A549 (cell line): ENCODE data around the gene DCTD. TPM values are rescaled to one million over a fixed set of nuclear protein-coding genes. Genes with fewer than 3 reads are reported as not detected.

Source experiments
- ATAC-seq, 2 experiments: fragments of 200-7000 bp in 1 of 2; fragments of >200 bp in 1 of 2; cut with Nextera tagmentation in 1 of 2; cut with Tn5 transposase in 1 of 2; 3 replicates each; pipeline versions ENCODE4 v1.8.0 to v1.9.1; 2018 to 2020; ENCODE audit warnings: mild to moderate bottlenecking in 1 of 2, moderate library complexity in 1 of 2
- CTCF ChIA-PET: fragments of 300-600 bp; sonication (Branson Sonifier 250); formaldehyde crosslinking; extraction: SDS; loops from one replicate; lab custom pipeline; 2021; ENCODE audit warnings: antibody characterized with exemption, inconsistent platforms; lab: Yijun Ruan, JAX
- POLR2A ChIA-PET: fragments of 350-600 bp; formaldehyde crosslinking; extraction: SDS; loops from one replicate; lab custom pipeline; 2021; ENCODE audit warnings: antibody characterized with exemption, inconsistent platforms; lab: Yijun Ruan, JAX
- DNase-seq, 2 experiments: peaks; one replicate each; pipeline versions ENCODE4 v3.0.0 to v3.0.0-alpha.2; 2011 to 2016; ENCODE audit warnings: low read depth in 1 of 2, low spot score in 1 of 2
- FAIRE-seq: peaks from 2 replicates; lab custom pipeline; 2011; peaks lifted over from hg19 to GRCh38; lab: Jason Lieb, UNC
- H3K27ac ChIP-seq, 2 experiments: fragments of >200 bp; sonication (Bioruptor Twin); formaldehyde crosslinking; 3 replicates each; pipeline ENCODE4 v1.5.1; 2016 to 2017
- H3K4me1 ChIP-seq: fragments of >200 bp; sonication (Bioruptor Twin); formaldehyde crosslinking; 3 replicates; pipeline ENCODE4 v1.6.1; 2016
- H3K4me2 ChIP-seq: fragments of >200 bp; sonication (Bioruptor Twin); formaldehyde crosslinking; 3 replicates; pipeline ENCODE4 v1.6.1; 2016
- H3K4me3 ChIP-seq: fragments of >200 bp; sonication (Bioruptor Twin); formaldehyde crosslinking; 3 replicates; pipeline ENCODE4 v1.5.1; 2016
- H3K9me3 ChIP-seq: fragments of >200 bp; sonication (Bioruptor Twin); formaldehyde crosslinking; 3 replicates; pipeline ENCODE4 v1.6.1; 2016
- ATOH8 ChIP-seq: fragments of 250-450 bp; sonication (Bioruptor Pico); IDR thresholded peaks from 2 replicates; pipeline ENCODE4 v1.5.0; 2020; ENCODE audit warnings: low read depth, mild to moderate bottlenecking, moderate library complexity
- BHLHE40 ChIP-seq: IDR thresholded peaks from 2 replicates; pipeline ENCODE4 v1.6.1; 2012; ENCODE audit warnings: low read depth, low read length, inconsistent platforms
- CBX2 ChIP-seq: fragments of 200-600 bp; sonication (generic); IDR thresholded peaks from 2 replicates; pipeline ENCODE4 v1.6.1; 2016; ENCODE audit warnings: low read depth, mild to moderate bottlenecking, borderline replicate concordance
- CBX8 ChIP-seq: fragments of 200-600 bp; sonication (generic); IDR thresholded peaks from 2 replicates; pipeline ENCODE4 v1.6.1; 2016
- CEBPB ChIP-seq, 2 experiments: fragments of >200 bp in 1 of 2; sonication (Bioruptor Twin) in 1 of 2; formaldehyde crosslinking in 1 of 2; IDR thresholded peaks; 2 replicates each; pipeline ENCODE4 v1.6.1; 2012 to 2016
- CHD2 ChIP-seq: fragments of 150-350 bp; IDR thresholded peaks from 2 replicates; pipeline ENCODE4 v1.6.1; 2014; ENCODE audit warnings: low read length; ENCODE audit not compliant: partially characterized antibody
- EHMT2 ChIP-seq: fragments of 200-600 bp; sonication (generic); IDR thresholded peaks from 2 replicates; pipeline ENCODE4 v1.6.1; 2016; ENCODE audit warnings: antibody characterized with exemption, low read depth, mild to moderate bottlenecking, moderate library complexity
- FOSB ChIP-seq: fragments of 250-450 bp; sonication (Bioruptor Pico); IDR thresholded peaks from 2 replicates; pipeline ENCODE4 v1.5.0; 2020; ENCODE audit warnings: mild to moderate bottlenecking, moderate library complexity
- HES2 ChIP-seq: fragments of >200 bp; sonication (Bioruptor Twin); formaldehyde crosslinking; IDR thresholded peaks from 2 replicates; pipeline ENCODE4 v1.6.1; 2016
- HOXB13 ChIP-seq: fragments of 250-450 bp; sonication (Bioruptor Pico); IDR thresholded peaks from 2 replicates; pipeline ENCODE4 v1.5.0; 2020; ENCODE audit warnings: low read depth, mild to moderate bottlenecking, moderate library complexity
- HOXB5 ChIP-seq: fragments of 250-450 bp; sonication (Bioruptor Pico); IDR thresholded peaks from 2 replicates; pipeline ENCODE4 v1.5.0; 2020; ENCODE audit warnings: mild to moderate bottlenecking, moderate library complexity
- JUN ChIP-seq, 2 experiments: fragments of >200 bp; sonication (Bioruptor Twin); formaldehyde crosslinking; IDR thresholded peaks; 2 replicates in 1 of 2; 3 replicates in 1 of 2; pipeline ENCODE4 v1.6.1; 2016 to 2017
- KDM1A ChIP-seq: fragments of 200-600 bp; sonication (generic); IDR thresholded peaks from 2 replicates; pipeline ENCODE4 v1.6.1; 2016; ENCODE audit warnings: low read depth, mild to moderate bottlenecking
- MAZ ChIP-seq: fragments of 150-350 bp; IDR thresholded peaks from 2 replicates; pipeline ENCODE4 v1.6.1; 2014; ENCODE audit warnings: antibody characterized with exemption, low read depth, low read length, borderline replicate concordance
- MYC ChIP-seq: IDR thresholded peaks from 2 replicates; pipeline ENCODE4 v1.6.1; 2012; ENCODE audit warnings: mild to moderate bottlenecking, inconsistent platforms, low read length, improper control_type of control experiment, borderline replicate concordance
- NFE2L2 ChIP-seq: fragments of 150-350 bp; conservative IDR thresholded peaks from 2 replicates; pipeline ENCODE4 v1.6.1; 2014; ENCODE audit warnings: low read length
- NPAS2 ChIP-seq: fragments of 250-450 bp; sonication (Bioruptor Pico); IDR thresholded peaks from 2 replicates; pipeline ENCODE4 v1.8.0; 2022; ENCODE audit warnings: mild to moderate bottlenecking, moderate library complexity, borderline replicate concordance
- NR3C1 ChIP-seq: fragments of >200 bp; sonication (Bioruptor Twin); formaldehyde crosslinking; IDR thresholded peaks from 3 replicates; pipeline ENCODE4 v1.6.1; 2017
- PHF8 ChIP-seq: fragments of 200-600 bp; sonication (generic); IDR thresholded peaks from 2 replicates; pipeline ENCODE4 v1.6.1; 2016; ENCODE audit warnings: low read depth, mild to moderate bottlenecking, antibody characterized with exemption, moderate library complexity, borderline replicate concordance
- POLR2A ChIP-seq: IDR thresholded peaks from 2 replicates; pipeline ENCODE4 v1.6.1; 2012; ENCODE audit warnings: mild to moderate bottlenecking, low read length
- RAD21 ChIP-seq, 2 experiments: fragments of >200 bp in 1 of 2; sonication (Bioruptor Twin) in 1 of 2; formaldehyde crosslinking in 1 of 2; IDR thresholded peaks in 1 of 2; conservative IDR thresholded peaks in 1 of 2; 2 replicates in 1 of 2; 3 replicates in 1 of 2; pipeline ENCODE4 v1.6.1; 2012 to 2018; ENCODE audit warnings: inconsistent platforms in 1 of 2
- RCOR1 ChIP-seq: fragments of 150-350 bp; IDR thresholded peaks from 2 replicates; pipeline ENCODE4 v1.6.1; 2014; ENCODE audit warnings: antibody characterized with exemption, low read length, low read depth
- SREBF2 ChIP-seq: fragments of 450-650 bp; IDR thresholded peaks from 2 replicates; pipeline ENCODE4 v1.6.1; 2014; ENCODE audit warnings: mild to moderate bottlenecking, moderate library complexity
- TFCP2L1 ChIP-seq: fragments of 250-450 bp; sonication (Bioruptor Pico); IDR thresholded peaks from 2 replicates; pipeline ENCODE4 v1.5.0; 2021; ENCODE audit warnings: mild to moderate bottlenecking
- ZNF302 ChIP-seq: fragments of 250-450 bp; sonication (Bioruptor Pico); IDR thresholded peaks from 2 replicates; pipeline ENCODE4 v1.9.0; 2021; ENCODE audit warnings: inconsistent platforms, mild to moderate bottlenecking, moderate library complexity
- ZSCAN20 ChIP-seq: fragments of 250-450 bp; sonication (Bioruptor Pico); IDR thresholded peaks from 2 replicates; pipeline ENCODE4 v1.8.0; 2022; ENCODE audit warnings: mild to moderate bottlenecking, moderate library complexity
- WGBS: methylation state at CpG from one replicate; pipeline ENCODE4 v1.1.6; 2017; ENCODE audit errors: missing lambda C conversion rate; 5-methylcytosine and 5-hydroxymethylcytosine counted together
- polyA plus RNA-seq, 4 experiments: library from polyadenylated mRNA; depleted of rRNA in 3 of 4; stranded (reverse); fragments of >200 nt; fragmentation: RNase III in 1 of 4; extraction: RNeasy Plus Mini Kit Qiagen cat#74134 plus additional on column Dnase treatment in 1 of 4; gene quantifications; 2 replicates in 3 of 4; 3 replicates in 1 of 4; pipeline ENCODE4 v1.2.3, GENCODE V29; 2011 to 2017

DCTD gene
- polyA plus RNA-seq, 2 of the 4 experiments (the other 2 are of a cell fraction), result 74.4 to 112 TPM

GRCh38 chr4:182879913-182880312 is 37.3 kb downstream of the DCTD start:
- H3K4me1 ChIP-seq, result no peaks in the 10 kb centered on the region
- CTCF ChIA-PET, result interaction anchor here (1.2 kb wide), 1 partner anchor 1737 kb away, joined by 4 read pairs; no protein-coding TSS in a partner anchor
- no peak for FAIRE-seq
- TF ChIP-seq CHD2 (no peak), MAZ (no peak), BHLHE40 (no peak), CBX2 (no peak), ZSCAN20 (CRISPR knock-in tag) (no peak), HOXB5 (CRISPR knock-in tag) (no peak), HES2 (no peak), RCOR1 (no peak), NR3C1 (no peak), CEBPB (IDR thresholded peaks at IDR 0.05) (no peak), CBX8 (no peak), HOXB13 (CRISPR knock-in tag) (no peak), FOSB (CRISPR knock-in tag) (no peak), SREBF2 (no peak)
- TF ChIP-seq, all 56 proteins: peak for 0
- no peak overlapping the region for H3K4me2 ChIP-seq
- H3K9me3 ChIP-seq, result peaks cover 9% of the 10 kb centered on the region; the same call in 1 of the 3 replicates
- no peak for DNase-seq
- POLR2A ChIA-PET, result no interaction called here
- ATAC-seq, result no peak
- H3K27ac ChIP-seq, result no peak overlapping the region
- H3K4me3 ChIP-seq, result no peak overlapping the region
- 93% methylated on average over 9 of the region's 9 CpGs for WGBS

GRCh38 chr4:182878633-182879495 is 38.3 kb downstream of the DCTD start:
- ATAC-seq, result peak in 1 of 2 experiments; percentile 55; a peak in 2 of 6 replicates
- Histone ChIP-seq H3K27ac (no peak overlapping the region), H3K4me1 (no peaks in the 10 kb centered on the region), H3K4me3 (no peak overlapping the region), H3K4me2 (no peak overlapping the region), H3K9me3 (peaks cover 2% of the 10 kb centered on the region; the same call in 1 of the 3 replicates)
- no peak for DNase-seq
- ChIA-PET CTCF (interaction anchor here (1.2 kb wide), 1 partner anchor 1736 kb away, joined by 4 read pairs; no protein-coding TSS in a partner anchor), POLR2A (no interaction called here)
- no peak for FAIRE-seq
- TF ChIP-seq FOSB (CRISPR knock-in tag) (no peak), ZNF302 (CRISPR knock-in tag) (no peak), KDM1A (no peak), ATOH8 (CRISPR knock-in tag) (no peak), CBX2 (no peak), RAD21 (conservative IDR thresholded peaks at IDR 0.05 in 1 of 2, IDR thresholded peaks at IDR 0.05 in 1 of 2) (no peak), BHLHE40 (no peak), SREBF2 (no peak), PHF8 (no peak), HES2 (no peak), MYC (no peak), NPAS2 (no peak), POLR2A (no peak), NFE2L2 (no peak), JUN (IDR thresholded peaks at IDR 0.05) (no peak), TFCP2L1 (CRISPR knock-in tag) (no peak), EHMT2 (no peak)
- 91% methylated on average over 8 of the region's 16 CpGs for WGBS
